Measurements from ENCODE around the gene TARDBP. TPM values are rescaled to one million over a fixed set of nuclear protein-coding genes. Genes with fewer than 3 reads are reported as not detected.
"Not testable (repeated sequence)": the region's sequence is repeated elsewhere in the genome, so short reads cannot be mapped to it uniquely, and the experiment has no call there.

The TARDBP gene
- total RNA-seq, 2 donors from 2014 or later = 132 to 168 TPM

DNA sequence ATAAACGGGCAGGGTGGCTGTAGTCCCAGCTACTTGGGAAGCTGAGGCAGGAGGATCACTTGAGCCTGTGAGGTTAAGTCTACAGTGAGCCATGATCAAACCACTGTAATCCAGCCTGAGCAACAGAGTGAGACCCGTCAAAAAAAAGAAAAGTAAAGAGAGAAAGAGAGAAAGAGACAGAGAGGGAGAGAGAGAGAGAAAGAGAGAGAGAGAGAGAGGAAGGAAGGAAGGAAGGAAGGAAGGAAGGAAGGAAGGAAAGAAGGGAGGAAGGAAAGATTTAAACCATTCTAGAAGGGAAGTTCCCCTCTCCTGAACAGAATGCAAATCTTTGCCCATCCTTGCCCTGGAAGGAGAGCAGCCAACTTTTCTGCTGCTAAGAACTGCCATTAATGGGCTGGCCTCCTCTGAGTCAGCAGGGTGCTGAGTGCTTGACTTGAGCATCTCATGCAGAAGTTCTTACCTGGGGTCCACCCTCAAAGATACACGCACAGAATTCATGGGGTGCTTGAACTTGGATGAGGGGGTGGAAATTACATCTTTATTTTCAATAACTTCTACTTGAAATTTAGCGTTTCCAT, 24.5 kb upstream of the TARDBP start:
- no peak overlapping the region for H3K27ac Mint-ChIP-seq
- H3K9me3 Mint-ChIP-seq = no peaks in the 10 kb centered on the region
- ATAC-seq (no peak), DNase-seq (ENCODE audit: low spot score in 2 of 2) (no peak)
- H3K36me3 Mint-ChIP-seq = no peaks in the 10 kb centered on the region

DNA sequence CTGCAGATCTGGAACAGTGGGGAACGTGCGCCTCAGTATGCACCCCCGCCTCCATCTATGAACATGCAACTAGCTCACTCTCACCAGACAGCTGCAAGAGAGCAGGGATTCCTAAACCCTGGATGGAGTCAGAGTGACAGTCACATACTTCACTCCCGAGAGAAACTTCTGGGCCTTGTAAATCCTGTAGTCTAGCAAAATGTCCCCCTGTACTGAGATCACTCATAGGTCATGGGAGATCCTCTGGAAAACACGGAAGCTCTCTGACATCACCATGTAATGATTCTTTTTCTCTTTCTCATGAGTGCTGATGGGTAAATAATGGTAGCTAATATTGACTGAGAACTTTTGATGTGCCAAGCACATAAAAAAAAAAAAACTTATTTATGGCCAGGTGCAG, 23.4 kb upstream of the TARDBP start:
- Mint-ChIP-seq H3K27ac (no peak overlapping the region), H3K9me3 (no peaks in the 10 kb centered on the region), H3K36me3 (no peaks in the 10 kb centered on the region)
- DNase-seq (ENCODE audit: low spot score in 2 of 2) (no peak), ATAC-seq (no peak)

DNA sequence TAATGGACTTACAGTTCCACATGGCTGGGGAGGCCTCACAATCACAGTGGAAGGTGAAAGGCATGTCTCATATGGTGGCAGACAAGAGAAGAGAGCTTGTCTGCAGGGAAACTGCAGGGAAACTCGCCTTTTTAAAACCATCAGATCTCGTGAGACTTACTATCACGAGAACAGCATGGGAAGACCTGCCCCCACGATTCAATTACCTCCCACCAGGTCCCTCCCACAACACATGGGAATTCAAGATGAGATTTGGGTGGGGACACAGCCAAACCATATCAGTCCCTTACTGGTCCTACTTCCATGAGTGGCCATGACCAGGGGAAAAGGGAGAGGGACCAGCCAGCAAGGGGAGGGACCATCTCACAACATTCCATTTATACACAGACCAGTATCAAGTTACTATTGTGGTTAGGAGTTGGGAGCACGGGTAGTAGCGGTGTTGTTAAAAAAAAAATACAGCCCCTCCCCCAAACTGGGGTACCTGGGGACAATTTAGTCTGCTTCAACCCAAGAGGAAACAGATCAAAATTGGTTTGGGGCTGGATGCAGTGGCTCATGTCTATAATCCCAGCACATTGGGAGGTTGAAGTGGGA, 22.4 kb upstream of the TARDBP start:
- not testable (repeated sequence) for H3K9me3 Mint-ChIP-seq; ATAC-seq; H3K27ac Mint-ChIP-seq; DNase-seq (ENCODE audit: low spot score in 2 of 2); H3K36me3 Mint-ChIP-seq

DNA sequence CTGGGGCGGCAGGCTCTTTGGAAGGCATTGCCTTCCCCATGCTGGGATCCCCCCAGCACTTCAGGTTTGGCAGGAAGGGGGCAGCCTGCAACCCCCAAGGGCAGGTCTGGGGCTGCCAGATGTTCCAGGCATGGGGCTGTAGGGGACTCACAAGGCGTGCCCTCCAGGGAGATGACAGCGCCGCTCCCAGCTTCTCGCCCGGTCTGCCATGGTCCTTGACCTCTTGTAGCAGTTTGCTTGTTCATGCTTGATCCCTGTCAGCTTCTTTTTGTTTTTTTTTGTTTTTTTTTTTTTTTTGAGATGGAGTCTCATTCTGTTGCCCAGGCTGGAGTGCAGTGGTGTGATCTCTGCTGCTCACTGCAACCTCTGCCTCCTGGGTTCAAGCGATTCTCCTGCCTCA, 21.6 kb upstream of the TARDBP start:
- H3K9me3 Mint-ChIP-seq = no peaks in the 10 kb centered on the region
- no peaks in the 10 kb centered on the region for H3K36me3 Mint-ChIP-seq
- ATAC-seq = no peak
- no peak overlapping the region for H3K27ac Mint-ChIP-seq
- DNase-seq (ENCODE audit: low spot score in 2 of 2) = no peak

DNA sequence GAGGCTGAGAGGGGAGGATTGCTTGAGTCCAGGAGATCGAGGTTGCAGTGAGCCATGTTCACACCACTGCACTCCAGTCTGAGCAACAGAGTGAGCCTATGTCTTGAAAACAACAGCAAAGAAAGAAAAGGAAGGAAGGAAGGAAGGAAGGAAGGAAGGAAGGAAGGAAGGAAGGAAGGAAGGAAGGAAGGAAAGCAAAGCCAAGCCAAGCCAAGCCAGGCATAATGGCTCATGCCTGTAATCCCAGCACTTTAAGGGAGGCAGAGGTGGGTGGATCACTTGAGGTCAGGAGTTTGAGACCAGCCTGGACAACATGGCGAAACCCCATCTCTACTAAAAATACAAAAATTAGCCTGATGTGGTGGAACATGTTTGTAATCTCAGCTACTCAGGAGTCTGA, 20.4 kb upstream of the TARDBP start:
- H3K9me3 Mint-ChIP-seq, ATAC-seq, H3K36me3 Mint-ChIP-seq: not testable (repeated sequence)

DNA sequence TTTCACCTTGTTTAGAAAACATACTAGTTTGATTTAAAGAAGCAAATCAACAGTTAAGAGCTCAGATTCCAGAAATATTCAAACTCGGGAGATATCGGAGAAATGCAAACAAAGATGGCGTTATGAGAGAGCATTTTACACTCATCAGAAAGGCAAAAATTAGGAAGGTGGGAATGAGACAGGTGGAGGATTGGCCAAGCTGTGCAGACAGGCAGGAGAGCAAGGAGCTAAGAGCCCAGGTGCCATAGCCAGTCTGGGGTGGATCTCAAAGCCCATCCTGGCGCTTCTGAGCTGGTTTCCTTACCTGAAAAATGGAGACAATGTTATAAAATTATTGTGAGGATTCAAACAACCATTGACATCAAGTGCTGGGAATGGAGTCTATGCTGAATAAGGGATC, 19.6 kb upstream of the TARDBP start:
- DNase-seq (ENCODE audit: low spot score in 2 of 2) (no peak), ATAC-seq (no peak)
- H3K27ac Mint-ChIP-seq = no peak overlapping the region
- H3K36me3 Mint-ChIP-seq = no peaks in the 10 kb centered on the region
- H3K9me3 Mint-ChIP-seq = no peaks in the 10 kb centered on the region

More for the DNA sequence above, 20.4 kb upstream of the TARDBP start:
- DNase-seq (ENCODE audit: low spot score in 2 of 2); H3K27ac Mint-ChIP-seq: not testable (repeated sequence)

DNA sequence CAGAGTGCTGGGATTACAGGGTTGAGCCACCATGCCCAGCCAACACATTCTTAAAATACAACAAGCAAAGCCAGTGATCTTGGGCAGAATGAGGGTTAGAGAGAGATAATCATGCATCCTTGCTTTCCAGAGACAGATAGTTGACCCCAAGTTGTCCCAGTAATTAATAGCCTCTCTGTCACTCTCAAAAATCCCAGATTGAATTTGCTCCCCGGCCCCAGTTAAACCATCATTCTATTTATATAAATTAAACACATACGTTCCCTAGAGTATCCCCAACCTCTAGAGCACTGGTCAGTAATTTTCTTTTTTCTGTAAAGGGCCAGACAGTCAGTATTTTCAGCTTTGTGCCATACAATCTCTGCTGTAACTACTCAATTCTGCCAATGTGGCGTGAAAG, 16.4 kb upstream of the TARDBP start:
- H3K36me3 Mint-ChIP-seq = peaks cover 0 to 5% of the 10 kb centered on the region in 2 donors

DNA sequence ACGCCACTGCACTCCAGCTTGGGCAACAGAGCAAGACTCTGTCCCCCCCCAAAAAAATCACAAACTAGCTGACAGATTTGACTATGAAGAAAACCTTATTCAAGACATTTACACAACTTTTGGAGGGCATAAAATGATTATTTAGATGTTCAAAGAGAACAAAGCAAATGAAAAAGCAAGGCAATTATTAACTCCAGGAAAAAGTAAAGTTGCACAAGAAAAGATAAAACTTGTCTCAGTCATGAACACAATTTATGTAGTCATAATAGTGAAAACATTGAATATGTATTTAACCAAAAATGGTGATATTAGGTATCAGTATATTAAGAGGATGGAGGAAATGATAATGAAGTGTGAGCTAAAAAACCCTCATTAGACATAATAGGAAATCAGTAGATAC, 11.9 kb upstream of the TARDBP start:
- H3K27ac Mint-ChIP-seq = no peak overlapping the region
- peaks cover 4% of the 10 kb centered on the region in 2 donors for H3K9me3 Mint-ChIP-seq
- DNase-seq (ENCODE audit: low spot score in 2 of 2) (no peak), ATAC-seq (no peak)
- H3K36me3 Mint-ChIP-seq = peaks cover 0 to 5% of the 10 kb centered on the region in 2 donors

More for the DNA sequence above, 16.4 kb upstream of the TARDBP start:
- Mint-ChIP-seq H3K9me3 (peaks cover 4% of the 10 kb centered on the region in 2 donors), H3K27ac (no peak overlapping the region)
- DNase-seq (ENCODE audit: low spot score in 2 of 2) (no peak), ATAC-seq (no peak)

DNA sequence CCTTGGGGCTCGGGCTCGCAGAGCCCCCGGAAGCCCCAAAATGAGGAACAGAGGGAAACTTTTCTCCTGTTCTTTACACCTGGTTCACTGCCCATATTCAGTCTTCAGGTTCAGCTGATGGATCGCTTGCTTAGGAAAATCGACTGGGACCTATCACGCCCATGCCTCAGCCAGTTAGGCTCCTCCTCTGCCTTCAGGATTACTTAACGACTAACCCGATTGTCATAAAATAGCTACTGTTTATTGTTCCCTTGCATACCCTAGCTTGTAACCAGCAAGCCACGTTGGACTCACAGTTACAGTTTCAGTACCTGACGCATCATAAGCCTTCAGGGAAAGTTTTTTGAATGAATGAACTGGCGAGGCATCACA, 692 bp downstream of the TARDBP start:
- peak; percentile 16 to 24 for ATAC-seq
- no peaks in the 10 kb centered on the region for H3K9me3 Mint-ChIP-seq
- peak overlapping the region; percentile 97 to 98 for H3K27ac Mint-ChIP-seq
- no peak for DNase-seq (ENCODE audit: low spot score in 2 of 2)
- peaks cover 19 to 30% of the 10 kb centered on the region in 2 donors for H3K36me3 Mint-ChIP-seq

DNA sequence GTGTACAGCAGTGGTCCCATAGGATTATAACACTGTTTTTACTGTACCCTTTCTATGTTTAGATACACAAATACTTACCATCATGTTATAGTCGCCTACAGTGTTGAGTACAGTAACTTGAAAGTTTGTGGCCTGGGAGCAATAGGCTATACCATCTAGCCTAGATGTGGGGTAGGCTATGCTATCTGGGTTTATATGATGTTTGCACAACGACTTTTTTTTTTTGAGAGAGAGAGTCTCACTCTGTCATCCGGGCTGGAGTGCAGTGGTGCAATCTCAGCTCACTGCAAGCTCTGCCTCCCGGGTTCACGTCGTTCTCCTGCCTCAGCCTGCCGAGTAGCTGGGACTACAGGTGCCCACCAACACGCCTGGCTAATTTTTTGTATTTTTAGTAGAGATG, 6.9 kb downstream of the TARDBP start:
- not testable (repeated sequence) for DNase-seq (ENCODE audit: low spot score in 2 of 2); H3K9me3 Mint-ChIP-seq; ATAC-seq; H3K27ac Mint-ChIP-seq
- H3K36me3 Mint-ChIP-seq = peaks cover 10 to 45% of the 10 kb centered on the region in 2 donors

DNA sequence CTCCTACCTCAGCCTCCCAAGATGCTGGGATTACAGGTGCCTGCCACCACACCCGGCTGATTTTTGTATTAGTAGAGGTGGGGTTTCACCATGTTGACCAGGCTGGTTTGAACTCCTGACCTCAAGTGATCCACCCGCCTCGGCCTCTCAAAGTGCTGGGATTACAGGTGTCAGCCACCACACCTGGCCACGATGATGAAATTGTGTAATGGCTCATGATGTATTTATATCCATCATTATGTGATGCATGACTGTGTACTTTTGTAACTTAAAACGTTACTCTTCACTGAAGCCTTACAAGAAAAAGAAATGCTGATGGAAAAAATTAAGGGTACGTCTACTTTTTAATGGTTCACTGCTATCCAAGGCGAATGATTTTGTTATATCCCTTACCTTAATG, 7.5 kb downstream of the TARDBP start:
- DNase-seq (ENCODE audit: low spot score in 2 of 2) = no peak
- Mint-ChIP-seq H3K27ac (no peak overlapping the region), H3K9me3 (no peaks in the 10 kb centered on the region), H3K36me3 (peaks cover 5 to 42% of the 10 kb centered on the region in 2 donors)
- no peak for ATAC-seq

DNA sequence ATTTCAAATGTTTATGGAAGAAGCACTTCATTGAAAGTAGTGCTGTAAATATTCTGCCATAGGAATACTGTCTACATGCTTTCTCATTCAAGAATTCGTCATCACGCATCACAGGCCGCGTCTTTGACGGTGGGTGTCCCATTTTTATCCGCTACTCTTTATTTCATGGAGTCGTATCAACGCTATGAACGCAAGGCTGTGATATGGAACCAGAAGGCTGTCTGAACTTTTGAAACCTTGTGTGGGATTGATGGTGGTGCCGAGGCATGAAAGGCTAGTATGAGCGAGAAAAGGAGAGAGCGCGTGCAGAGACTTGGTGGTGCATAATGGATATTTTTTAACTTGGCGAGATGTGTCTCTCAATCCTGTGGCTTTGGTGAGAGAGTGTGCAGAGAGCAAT, 10.7 kb downstream of the TARDBP start:
- no peaks in the 10 kb centered on the region for H3K9me3 Mint-ChIP-seq
- DNase-seq (ENCODE audit: low spot score in 2 of 2) (no peak), ATAC-seq (no peak)
- H3K36me3 Mint-ChIP-seq = peaks cover 5 to 36% of the 10 kb centered on the region in 2 donors
- H3K27ac Mint-ChIP-seq = no peak overlapping the region

DNA sequence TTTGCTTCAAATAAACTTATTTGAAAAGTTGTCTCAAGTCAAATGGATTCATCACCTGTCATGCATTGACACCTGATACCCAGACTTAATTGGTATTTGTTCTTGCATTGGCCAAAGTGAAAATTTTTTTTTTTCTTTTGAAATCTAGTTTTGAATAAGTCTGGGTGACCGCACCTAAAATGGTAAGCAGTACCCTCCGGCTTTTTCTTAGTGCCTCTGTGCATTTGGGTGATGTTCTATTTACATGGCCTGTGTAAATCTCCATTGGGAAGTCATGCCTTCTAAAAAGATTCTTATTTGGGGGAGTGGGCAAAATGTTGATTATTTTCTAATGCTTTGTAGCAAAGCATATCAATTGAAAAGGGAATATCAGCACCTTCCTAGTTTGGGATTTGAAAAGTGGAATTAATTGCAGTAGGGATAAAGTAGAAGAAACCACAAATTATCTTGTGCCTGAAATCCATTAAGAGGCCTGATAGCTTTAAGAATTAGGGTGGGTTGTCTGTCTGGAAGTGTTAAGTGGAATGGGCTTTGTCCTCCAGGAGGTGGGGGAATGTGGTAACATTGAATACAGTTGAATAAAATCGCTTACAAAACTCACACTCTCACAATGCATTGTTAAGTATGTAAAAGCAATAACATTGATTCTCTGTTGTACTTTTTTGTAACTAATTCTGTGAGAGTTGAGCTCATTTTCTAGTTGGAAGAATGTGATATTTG, 11.9 kb downstream of the TARDBP start:
- DNase-seq (ENCODE audit: low spot score in 2 of 2) = no peak
- ATAC-seq = no peak
- Mint-ChIP-seq H3K27ac (peak overlapping the region; percentile 34 to 41), H3K36me3 (peaks cover 0 to 30% of the 10 kb centered on the region in 2 donors), H3K9me3 (no peaks in the 10 kb centered on the region)

DNA sequence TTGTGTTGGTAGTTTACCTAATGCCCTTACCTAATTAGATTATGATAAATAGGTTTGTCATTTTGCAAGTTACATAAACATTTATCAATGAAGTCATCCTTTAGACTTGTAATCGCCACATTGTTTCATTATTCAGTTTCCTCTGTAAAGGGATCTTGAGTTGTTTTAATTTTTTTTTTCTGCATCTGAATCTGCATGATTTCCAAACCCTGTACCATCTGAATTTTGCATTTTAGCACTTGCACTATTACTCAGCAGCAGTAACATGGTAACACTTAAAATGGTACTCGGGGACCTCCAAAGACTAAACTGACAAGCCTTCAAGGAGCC, 12.4 kb downstream of the TARDBP start:
- peaks cover 0 to 30% of the 10 kb centered on the region in 2 donors for H3K36me3 Mint-ChIP-seq
- H3K9me3 Mint-ChIP-seq = no peaks in the 10 kb centered on the region
- ATAC-seq (no peak), DNase-seq (ENCODE audit: low spot score in 2 of 2) (no peak)
- peak overlapping the region in 1 of 2 donors; percentile 34 for H3K27ac Mint-ChIP-seq

DNA sequence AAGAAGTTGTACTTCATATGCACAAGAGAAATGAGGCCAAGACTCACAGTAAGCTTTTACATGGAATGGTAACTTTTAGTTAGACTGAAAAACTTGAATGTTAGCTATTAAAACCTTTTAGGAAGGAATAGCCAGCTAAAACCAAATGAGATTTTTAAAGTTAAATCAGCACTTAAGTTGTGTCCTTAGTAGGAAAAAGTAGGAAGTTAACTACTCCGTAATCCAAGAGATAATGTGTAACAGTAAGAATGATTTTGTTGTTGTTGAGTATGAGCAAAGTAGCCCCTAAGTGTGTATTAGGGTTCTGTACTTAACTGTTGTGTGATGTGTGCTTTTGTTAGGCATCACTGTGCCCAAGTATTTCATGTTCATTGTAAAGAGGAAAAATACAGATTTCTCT, 13.2 kb downstream of the TARDBP start:
- ATAC-seq (no peak), DNase-seq (ENCODE audit: low spot score in 2 of 2) (no peak)
- Mint-ChIP-seq H3K36me3 (peaks cover 0 to 30% of the 10 kb centered on the region in 2 donors), H3K27ac (peak overlapping the region; percentile 33 to 74), H3K9me3 (no peaks in the 10 kb centered on the region)

DNA sequence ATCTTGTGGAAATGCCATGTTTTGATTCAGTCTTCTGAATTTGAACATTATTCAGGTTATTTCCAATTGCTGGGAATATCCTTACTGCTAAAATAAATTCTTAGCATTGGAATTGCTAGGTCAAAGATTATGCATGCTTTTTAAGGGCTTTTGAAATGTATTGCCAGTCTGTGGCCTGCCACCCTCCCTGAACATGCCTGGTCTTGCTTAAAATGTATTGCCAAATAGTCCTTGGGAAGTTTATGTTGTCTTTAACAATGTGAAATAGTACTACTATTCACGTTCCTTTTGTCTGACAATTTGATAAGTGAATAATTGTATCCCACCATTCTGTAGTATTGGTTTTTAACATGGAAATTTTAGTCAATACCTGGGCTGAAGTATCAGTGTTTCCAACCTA, 13.6 kb downstream of the TARDBP start:
- ATAC-seq (no peak), DNase-seq (ENCODE audit: low spot score in 2 of 2) (no peak)
- peak overlapping the region in 1 of 2 donors; percentile 74 for H3K27ac Mint-ChIP-seq
- no peaks in the 10 kb centered on the region for H3K9me3 Mint-ChIP-seq
- peaks cover 0 to 30% of the 10 kb centered on the region in 2 donors for H3K36me3 Mint-ChIP-seq

DNA sequence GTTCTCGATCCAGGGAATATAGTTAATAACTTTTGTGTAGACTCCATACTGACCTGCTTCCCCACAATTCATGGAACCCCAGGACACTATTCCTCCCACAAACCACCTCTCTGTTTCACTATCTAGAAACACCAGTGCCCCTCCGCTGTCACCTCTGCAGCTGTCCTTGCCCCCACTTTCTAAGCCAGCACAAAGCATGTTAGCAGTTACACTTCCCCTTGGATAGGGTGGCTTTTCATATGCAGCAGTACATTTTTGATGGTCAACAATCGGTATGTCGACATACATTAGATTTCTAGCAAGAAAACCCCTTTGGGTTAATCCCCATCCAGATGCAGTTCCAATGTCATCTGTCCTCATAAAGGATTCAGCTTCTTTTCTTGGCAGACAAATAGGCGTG, 14.4 kb downstream of the TARDBP start:
- peak overlapping the region; percentile 48 to 74 for H3K27ac Mint-ChIP-seq
- DNase-seq (ENCODE audit: low spot score in 2 of 2) = no peak
- no peak for ATAC-seq
- peaks cover 0 to 27% of the 10 kb centered on the region in 2 donors for H3K36me3 Mint-ChIP-seq
- no peaks in the 10 kb centered on the region for H3K9me3 Mint-ChIP-seq

DNA sequence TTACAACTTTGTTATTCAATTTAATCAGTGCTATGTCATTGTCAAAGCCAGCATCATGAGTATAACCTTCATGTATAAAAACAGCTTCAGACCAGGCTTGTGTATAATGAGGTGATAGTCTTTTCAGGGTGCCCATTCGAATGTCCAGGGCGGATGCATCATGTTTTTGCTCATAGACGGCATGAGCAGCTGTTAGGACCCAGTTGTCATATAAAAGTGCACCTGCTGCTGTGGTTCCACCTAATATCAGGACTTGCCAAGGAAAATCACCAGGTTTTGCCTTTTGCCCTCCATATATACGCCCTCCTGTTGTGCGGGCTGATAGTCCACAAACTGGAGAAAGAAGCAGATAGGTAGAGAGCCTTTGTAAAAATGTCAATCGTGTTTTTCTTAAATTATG, 14.9 kb downstream of the TARDBP start:
- ATAC-seq (no peak), DNase-seq (ENCODE audit: low spot score in 2 of 2) (peak in 1 of 2 donors; percentile 11)
- no peaks in the 10 kb centered on the region for H3K9me3 Mint-ChIP-seq
- H3K36me3 Mint-ChIP-seq = peaks cover 0 to 23% of the 10 kb centered on the region in 2 donors
- peak overlapping the region; percentile 74 to 86 for H3K27ac Mint-ChIP-seq
